Peyer's patch (tissue), 4 donors: Measurements from ENCODE around the gene TRIM56. TPM values are rescaled to one million over a fixed set of nuclear protein-coding genes. Genes with fewer than 3 reads are reported as not detected.

Source experiments
- DNase-seq, 3 donors: peaks; one replicate each; pipeline ENCODE4 v3.0.0-alpha.2; 2017 to 2019
- H3K27ac ChIP-seq, 4 donors: fragments of 200-600 bp; sonication (generic); one replicate each; pipeline ENCODE4 v1.5.1; 2016 to 2019
- H3K27me3 ChIP-seq, 2 donors: fragments of 200-600 bp; sonication (generic); one replicate each; pipeline ENCODE4 v1.5.1; 2019
- H3K36me3 ChIP-seq, 3 donors: fragments of 200-600 bp; sonication (generic); one replicate each; pipeline ENCODE4 v1.5.1; 2016 to 2019
- H3K4me1 ChIP-seq, 4 donors: fragments of 200-600 bp; sonication (generic); one replicate each; pipeline ENCODE4 v1.5.1; 2016 to 2019
- H3K4me3 ChIP-seq, 4 donors: fragments of 200-600 bp; sonication (generic); 1 replicate in 3 of 4; 2 replicates in 1 of 4; pipeline ENCODE4 v1.5.1; 2016 to 2019; ENCODE audit warnings: mild to moderate bottlenecking in 1 of 4
- H3K9me3 ChIP-seq, 4 donors: fragments of 200-600 bp; sonication (generic); one replicate each; pipeline ENCODE4 v1.5.1; 2016 to 2019; ENCODE audit warnings: mild to moderate bottlenecking in 1 of 4
- POLR2A ChIP-seq, 2 donors: fragments of 450-650 bp; IDR thresholded peaks; one replicate each; pipeline ENCODE4 v1.5.1; 2017; ENCODE audit warnings: antibody characterized with exemption in 2 of 2, mild to moderate bottlenecking in 2 of 2, moderate library complexity in 2 of 2
- total RNA-seq, 4 donors: library from RNA; depleted of rRNA; stranded (reverse); fragments of >200 nt; gene quantifications; one replicate each; pipeline ENCODE4 v1.1.0, GENCODE V29; 2016
- TF ChIP-seq, protein P1 (sequence below), 6 experiments: fragments of 450-650 bp in 4 of 6; fragments of 200-600 bp in 2 of 6; sonication (generic) in 1 of 6; IDR thresholded peaks; one replicate each; pipeline ENCODE4 v1.5.1; 2017 to 2019; ENCODE audit warnings: antibody characterized with exemption in 6 of 6, mild to moderate bottlenecking in 3 of 6, moderate library complexity in 1 of 6

Gene TRIM56
- total RNA-seq, 4 donors from 2014 or later = 19.4 to 43.7 (median 38.3) TPM

DNA sequence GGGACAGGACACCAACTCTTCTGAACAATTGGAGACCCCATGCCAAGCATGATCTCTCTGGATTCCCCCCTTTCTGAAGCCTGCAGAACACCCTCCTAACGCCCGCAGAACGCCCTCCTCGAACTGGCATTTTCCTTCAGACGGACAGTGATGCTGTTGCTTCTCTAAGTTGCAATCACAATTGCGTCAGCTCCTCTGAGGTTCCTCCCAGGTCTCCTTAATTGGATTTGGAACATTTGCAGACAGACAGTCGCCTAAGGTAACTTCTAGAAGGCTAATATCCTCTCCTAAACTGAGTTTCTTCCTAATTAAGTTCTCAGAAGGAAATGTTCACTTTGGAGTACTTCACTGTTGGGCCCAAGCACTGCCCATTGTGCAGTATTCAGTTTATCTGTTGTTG lies 21.1 kb downstream of the TRIM56 start:
- TF ChIP-seq, protein P1, sequence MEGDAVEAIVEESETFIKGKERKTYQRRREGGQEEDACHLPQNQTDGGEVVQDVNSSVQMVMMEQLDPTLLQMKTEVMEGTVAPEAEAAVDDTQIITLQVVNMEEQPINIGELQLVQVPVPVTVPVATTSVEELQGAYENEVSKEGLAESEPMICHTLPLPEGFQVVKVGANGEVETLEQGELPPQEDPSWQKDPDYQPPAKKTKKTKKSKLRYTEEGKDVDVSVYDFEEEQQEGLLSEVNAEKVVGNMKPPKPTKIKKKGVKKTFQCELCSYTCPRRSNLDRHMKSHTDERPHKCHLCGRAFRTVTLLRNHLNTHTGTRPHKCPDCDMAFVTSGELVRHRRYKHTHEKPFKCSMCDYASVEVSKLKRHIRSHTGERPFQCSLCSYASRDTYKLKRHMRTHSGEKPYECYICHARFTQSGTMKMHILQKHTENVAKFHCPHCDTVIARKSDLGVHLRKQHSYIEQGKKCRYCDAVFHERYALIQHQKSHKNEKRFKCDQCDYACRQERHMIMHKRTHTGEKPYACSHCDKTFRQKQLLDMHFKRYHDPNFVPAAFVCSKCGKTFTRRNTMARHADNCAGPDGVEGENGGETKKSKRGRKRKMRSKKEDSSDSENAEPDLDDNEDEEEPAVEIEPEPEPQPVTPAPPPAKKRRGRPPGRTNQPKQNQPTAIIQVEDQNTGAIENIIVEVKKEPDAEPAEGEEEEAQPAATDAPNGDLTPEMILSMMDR (IDR thresholded peaks at IDR 0.05) = no peak
- no peak for TF ChIP-seq POLR2A (IDR thresholded peaks at IDR 0.05)
- Histone ChIP-seq H3K27ac (no peak overlapping the region), H3K4me3 (no peak overlapping the region), H3K36me3 (no peaks in the 10 kb centered on the region), H3K27me3 (no peaks in the 10 kb centered on the region), H3K9me3 (no peaks in the 10 kb centered on the region), H3K4me1 (no peaks in the 10 kb centered on the region)
- DNase-seq = no peak

GRCh38 chr7:101108330-101108857 lies 23.1 kb downstream of the TRIM56 start:
- H3K4me3 ChIP-seq = no peak overlapping the region
- no peaks in the 10 kb centered on the region for H3K27me3 ChIP-seq
- no peaks in the 10 kb centered on the region for H3K36me3 ChIP-seq
- TF ChIP-seq, protein P1 (IDR thresholded peaks at IDR 0.05) = no peak
- no peak for TF ChIP-seq POLR2A (IDR thresholded peaks at IDR 0.05)
- no peak overlapping the region for H3K27ac ChIP-seq
- no peaks in the 10 kb centered on the region for H3K4me1 ChIP-seq
- H3K9me3 ChIP-seq = no peaks in the 10 kb centered on the region
- DNase-seq = no peak

DNA sequence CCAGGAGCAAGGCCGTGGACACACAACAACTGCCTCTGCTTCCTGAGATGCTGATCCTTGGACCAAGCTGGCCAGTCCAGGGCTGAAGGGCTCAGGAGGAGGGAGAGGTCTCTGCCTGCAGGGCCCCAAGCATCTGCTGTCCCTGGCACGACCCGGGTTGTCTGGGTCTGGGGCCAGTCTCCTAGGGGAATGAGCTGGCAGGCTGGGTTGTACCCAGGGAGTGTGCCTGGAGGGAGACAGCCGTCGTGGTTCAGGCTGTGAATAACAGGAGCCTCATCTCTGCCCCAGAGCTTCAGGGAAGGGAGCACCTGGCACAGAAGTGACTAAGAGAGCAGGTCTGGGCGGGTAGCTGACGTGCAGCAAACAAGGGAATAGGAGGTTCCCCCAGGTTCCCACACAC lies 23.7 kb downstream of the TRIM56 start:
- Histone ChIP-seq H3K4me1 (no peaks in the 10 kb centered on the region), H3K9me3 (no peaks in the 10 kb centered on the region), H3K4me3 (no peak overlapping the region), H3K27ac (no peak overlapping the region), H3K27me3 (no peaks in the 10 kb centered on the region), H3K36me3 (no peaks in the 10 kb centered on the region)
- no peak for TF ChIP-seq POLR2A (IDR thresholded peaks at IDR 0.05)
- TF ChIP-seq, protein P1 (IDR thresholded peaks at IDR 0.05) = no peak
- DNase-seq = no peak

- no peaks in the 10 kb centered on the region for H3K27me3 ChIP-seq
- H3K9me3 ChIP-seq = no peaks in the 10 kb centered on the region
- H3K27ac ChIP-seq = no peak overlapping the region
- no peaks in the 10 kb centered on the region for H3K4me1 ChIP-seq
- no peaks in the 10 kb centered on the region for H3K36me3 ChIP-seq
- H3K4me3 ChIP-seq = no peak overlapping the region
- DNase-seq = no peak
- TF ChIP-seq POLR2A (IDR thresholded peaks at IDR 0.05) = no peak
- TF ChIP-seq, protein P1 (IDR thresholded peaks at IDR 0.05) = no peak
Measured at GRCh38 chr7:101109368-101109767, 24.1 kb downstream of the TRIM56 start.

GRCh38 chr7:101111261-101111660 lies 26.0 kb downstream of the TRIM56 start:
- H3K4me1 ChIP-seq = no peaks in the 10 kb centered on the region

More at GRCh38 chr7:101111261-101111660, 26.0 kb downstream of the TRIM56 start:
- H3K9me3 ChIP-seq = no peaks in the 10 kb centered on the region
- H3K36me3 ChIP-seq = no peaks in the 10 kb centered on the region
- no peak overlapping the region for H3K4me3 ChIP-seq
- no peaks in the 10 kb centered on the region for H3K27me3 ChIP-seq
- peak overlapping the region in 1 of 4 donors; percentile 45 for H3K27ac ChIP-seq
- DNase-seq = no peak
- TF ChIP-seq POLR2A (IDR thresholded peaks at IDR 0.05) = no peak
- TF ChIP-seq, protein P1 (IDR thresholded peaks at IDR 0.05) = no peak
